HG03442 (cell line): ENCODE data around the gene SPEF1.
"Not testable (repeated sequence)": the region's sequence is repeated elsewhere in the genome, so short reads cannot be mapped to it uniquely, and the experiment has no call there.

Experiments
- ATAC-seq: cut with Tn5 transposase; IDR thresholded peaks from one replicate; pipeline ENCODE4 v1.9.1; 2021; ENCODE audit warnings: mild to moderate bottlenecking, moderate library complexity; ENCODE audit not compliant: unreplicated experiment

The SPEF1 gene

GRCh38 chr20:3789201-3789600, 8.0 kb upstream of the SPEF1 start:
- not testable (repeated sequence) for ATAC-seq

DNA sequence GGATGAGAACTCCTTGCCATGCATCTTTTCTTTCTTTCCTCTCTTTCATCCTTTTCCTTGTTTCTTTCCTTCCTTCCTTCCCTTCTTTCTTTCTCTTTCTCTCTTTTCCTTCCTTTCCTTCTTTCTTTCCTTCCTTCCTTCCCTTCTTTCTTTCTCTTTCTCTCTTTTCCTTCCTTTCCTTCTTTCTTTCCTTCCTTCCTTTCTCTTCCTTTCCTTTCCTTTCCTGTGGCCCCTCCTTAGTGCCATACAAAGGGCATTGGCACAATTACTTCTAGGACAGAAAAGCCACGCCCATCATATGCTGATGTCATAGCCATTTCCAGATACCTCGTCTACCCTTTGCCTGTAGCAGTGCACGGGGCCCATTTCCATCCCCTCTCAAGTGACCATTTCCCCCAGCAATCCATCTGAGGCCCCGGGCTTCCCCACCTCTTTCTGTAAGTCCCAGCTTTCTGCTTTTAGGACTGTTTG, 7.5 kb upstream of the SPEF1 start:
- ATAC-seq = no peak

- ATAC-seq = no peak
Measured at GRCh38 chr20:3787324-3788014, 6.2 kb upstream of the SPEF1 start.

DNA sequence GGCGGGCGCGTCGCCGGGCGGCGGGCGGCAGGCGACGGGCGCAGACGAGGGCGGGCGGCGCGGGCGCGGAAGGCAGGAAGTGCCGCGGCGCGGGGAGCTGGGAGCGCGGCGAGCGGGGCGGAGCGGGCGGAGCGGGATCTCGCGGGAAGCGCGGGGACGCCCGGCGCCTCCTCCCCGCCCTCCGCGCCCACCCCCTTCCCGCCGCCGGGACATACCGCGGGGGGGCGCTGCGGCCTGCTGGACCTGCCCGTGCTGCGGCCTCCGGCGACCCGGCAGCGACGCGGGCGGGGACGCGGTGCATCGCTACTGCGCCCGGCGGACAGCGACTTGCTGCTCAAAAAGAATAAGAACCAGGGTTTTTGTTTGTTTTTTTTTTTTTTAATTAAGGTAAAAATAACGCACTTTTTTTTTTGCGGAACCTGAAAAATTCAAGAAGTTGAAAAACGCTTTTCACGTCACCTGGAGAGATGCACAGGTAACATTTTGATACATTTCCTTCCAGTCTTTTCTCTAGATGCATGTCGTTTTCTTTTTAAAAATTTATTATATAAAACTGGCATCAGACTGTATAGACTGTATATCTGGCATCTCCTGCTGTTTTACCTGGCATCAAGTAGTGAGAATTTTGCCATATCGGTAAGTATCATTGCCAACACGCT, 5.5 kb upstream of the SPEF1 start, which contains the start of gene CENPB:
TSS of gene CENPB (minus strand) at position 76 of the 659 bp plus-strand sequence. CDS start 257 bp downstream, outside the sequence.
- peak; percentile 77 for ATAC-seq

DNA sequence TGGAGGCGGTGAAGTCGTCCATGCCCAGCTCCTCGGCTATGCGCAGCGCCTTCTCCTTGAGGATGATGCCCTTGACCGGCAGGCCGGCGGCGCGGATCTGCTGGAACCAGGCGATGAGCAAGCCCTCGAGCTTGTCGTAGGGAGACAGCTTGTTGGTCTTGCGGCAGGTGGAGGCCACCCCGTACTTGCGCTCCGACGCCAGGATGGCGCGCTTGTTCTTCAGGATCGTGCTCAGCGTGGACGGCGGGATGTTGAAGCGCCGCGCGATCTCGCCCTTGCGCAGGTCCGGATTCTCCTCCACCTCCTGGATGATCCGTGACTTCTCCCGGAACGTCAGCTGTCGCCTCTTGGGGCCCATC, 4.9 kb upstream of the SPEF1 start:
- ATAC-seq = peak; percentile 17

- ATAC-seq = no peak
Measured at GRCh38 chr20:3785240-3786125, 4.2 kb upstream of the SPEF1 start.

DNA sequence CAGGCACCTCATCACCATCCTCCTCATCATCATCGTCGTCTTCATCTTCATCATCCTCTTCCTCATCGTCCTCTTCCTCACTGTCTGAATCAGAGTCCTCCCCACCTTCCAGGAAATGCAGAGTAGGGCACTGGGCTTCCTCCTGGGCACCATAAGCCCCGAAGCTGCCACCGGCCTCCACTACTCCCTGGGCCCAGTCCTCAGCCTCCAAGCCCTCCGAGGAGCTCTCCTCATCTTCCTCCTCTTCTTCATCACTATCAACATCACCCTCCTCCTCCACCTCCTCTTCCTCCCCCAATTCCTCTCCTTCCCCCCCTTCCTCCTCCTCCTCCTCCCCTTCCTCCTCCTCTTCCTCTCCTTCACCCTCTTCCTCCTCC, 3.6 kb upstream of the SPEF1 start:
- ATAC-seq = no peak

GRCh38 chr20:3784216-3784853, 3.1 kb upstream of the SPEF1 start:
- ATAC-seq = no peak

DNA sequence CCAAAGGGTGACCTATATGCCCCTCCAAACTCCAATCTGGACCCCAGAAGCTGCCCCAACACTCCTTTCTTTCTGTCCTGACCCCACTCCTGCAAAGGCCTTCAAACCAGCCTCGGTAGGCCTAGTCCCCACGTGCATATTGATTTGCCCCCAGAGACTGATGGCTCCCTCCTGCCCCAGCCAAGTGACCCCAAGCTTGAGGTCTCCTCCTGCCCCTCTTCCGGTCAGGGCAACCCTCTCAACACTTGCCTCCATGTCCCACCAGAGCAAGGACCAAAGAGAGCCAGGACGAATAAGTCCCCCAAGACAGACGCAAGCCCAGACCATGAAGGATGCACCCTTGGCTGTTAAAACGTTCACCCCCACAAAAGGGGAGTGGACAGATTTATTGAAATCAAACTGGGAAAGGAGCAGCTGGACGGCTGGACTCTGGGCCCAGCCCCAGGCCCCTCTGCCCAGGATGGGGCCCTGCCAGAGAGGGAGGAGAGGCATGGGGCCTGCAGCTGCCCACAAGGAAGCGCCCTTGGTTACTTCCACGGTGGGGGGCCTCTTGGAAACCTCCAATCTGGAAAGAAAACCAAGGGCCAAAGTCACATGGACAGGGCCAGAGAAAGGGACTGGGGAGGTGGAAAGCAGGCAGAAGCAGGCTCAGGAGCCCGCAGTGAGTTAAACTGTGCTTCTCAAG, 2.4 kb upstream of the SPEF1 start:
- ATAC-seq = no peak

DNA sequence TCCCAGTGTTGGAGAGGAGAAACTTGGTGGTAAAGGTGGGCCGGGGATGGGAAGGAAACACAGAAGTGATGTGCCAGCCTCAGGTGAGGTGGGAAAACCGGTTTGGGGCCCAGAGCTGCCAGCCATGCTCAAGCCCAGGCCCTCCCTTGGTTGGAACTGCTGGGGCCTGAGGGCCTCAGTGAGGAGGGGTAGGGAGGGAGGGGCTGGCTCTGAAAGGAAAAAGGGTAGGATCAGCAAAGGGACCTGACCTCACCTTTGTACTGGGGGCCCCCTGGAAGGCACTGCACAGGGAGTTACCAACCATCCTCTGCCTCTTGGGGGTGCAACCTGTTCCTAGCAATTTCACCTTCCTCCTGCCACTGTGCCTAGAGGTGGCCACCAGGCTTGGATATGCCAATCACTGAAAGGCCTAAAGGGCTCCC, 1.8 kb upstream of the SPEF1 start:
- ATAC-seq = no peak

DNA sequence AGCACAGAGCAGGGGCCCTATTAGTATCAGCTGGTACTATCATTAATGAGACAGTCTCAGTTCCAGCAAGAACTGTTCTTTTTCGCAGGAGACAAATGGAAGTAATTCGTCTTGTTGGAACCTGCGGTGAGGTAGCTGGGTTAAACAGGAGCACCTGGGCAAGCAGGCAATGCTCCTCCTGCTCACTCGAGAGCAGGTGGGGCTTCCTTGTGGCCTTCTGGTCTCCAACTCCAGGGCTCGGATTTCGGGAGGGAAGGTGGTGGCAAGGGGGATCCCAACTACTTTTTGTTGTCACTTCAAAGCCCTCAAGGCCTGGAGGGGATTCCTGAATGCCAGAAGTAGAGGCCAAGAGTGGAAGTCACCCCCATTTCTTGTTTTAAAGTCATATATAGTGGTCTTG, 1.3 kb upstream of the SPEF1 start:
- no peak for ATAC-seq

DNA sequence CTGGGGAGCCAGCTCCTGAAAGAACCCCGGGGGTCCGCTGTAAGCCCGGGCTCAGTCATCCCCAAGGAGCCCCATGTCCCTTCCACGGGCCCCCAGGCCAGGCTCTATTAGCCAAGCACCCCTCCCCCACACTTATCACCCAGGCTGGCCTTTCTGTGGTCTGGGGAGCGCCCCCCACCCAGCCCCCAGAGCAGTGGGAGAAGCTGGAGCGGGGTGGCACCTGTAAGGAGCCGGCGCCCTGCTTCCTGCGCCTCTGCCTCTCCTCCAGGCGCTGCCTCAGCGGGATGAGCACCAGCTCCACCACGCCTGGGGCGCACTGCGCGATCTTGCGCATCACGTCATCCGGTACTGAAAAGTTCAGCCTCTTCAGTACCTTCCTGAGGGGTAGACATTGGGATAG, 2.3 kb downstream of the SPEF1 start:
- no peak for ATAC-seq

GRCh38 chr20:3777716-3778629, 3.3 kb downstream of the SPEF1 start:
- no peak for ATAC-seq

GRCh38 chr20:3777381-3777715, 3.9 kb downstream of the SPEF1 start:
- ATAC-seq = no peak

GRCh38 chr20:3775457-3776108, 5.7 kb downstream of the SPEF1 start:
- no peak for ATAC-seq

DNA sequence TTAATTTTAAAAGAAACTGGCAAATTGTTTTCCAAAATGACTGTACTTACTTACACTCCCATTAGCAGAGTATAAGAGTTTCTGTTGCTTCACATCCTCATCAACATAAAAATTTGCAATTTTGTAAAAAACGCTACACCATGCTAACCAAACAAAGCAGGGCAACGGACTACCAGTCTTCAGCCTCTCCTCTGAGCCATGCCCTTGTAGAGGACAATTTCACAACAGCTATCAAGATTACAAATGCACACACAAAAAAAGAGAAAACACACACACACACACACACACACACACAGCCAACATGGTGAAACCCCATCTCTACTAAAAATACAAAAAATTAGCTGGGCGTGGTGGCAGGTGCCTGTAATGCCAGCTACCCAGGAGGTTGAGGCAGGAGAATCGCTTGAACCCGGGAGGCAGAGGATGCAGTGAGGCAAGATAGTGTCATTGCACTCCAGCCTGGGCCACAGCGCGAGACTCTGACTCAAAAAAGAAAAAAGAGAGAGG, 9.6 kb downstream of the SPEF1 start:
- ATAC-seq = no peak

- peak; percentile 23 for ATAC-seq
Measured at GRCh38 chr20:3768342-3769130, 12.7 kb downstream of the SPEF1 start.
